VCaP (cell line): ENCODE measurements around the gene ARHGAP18.

Experiments
- H3K27ac ChIP-seq: fragments of 450-650 bp; 2 replicates; pipeline ENCODE4 v1.5.1; 2017
- TF ChIP-seq, protein P1 (sequence below): fragments of 450-650 bp; conservative IDR thresholded peaks from 2 replicates; pipeline ENCODE4 v1.5.1; 2017; ENCODE audit warnings: mild to moderate bottlenecking, moderate library complexity

The ARHGAP18 gene

DNA sequence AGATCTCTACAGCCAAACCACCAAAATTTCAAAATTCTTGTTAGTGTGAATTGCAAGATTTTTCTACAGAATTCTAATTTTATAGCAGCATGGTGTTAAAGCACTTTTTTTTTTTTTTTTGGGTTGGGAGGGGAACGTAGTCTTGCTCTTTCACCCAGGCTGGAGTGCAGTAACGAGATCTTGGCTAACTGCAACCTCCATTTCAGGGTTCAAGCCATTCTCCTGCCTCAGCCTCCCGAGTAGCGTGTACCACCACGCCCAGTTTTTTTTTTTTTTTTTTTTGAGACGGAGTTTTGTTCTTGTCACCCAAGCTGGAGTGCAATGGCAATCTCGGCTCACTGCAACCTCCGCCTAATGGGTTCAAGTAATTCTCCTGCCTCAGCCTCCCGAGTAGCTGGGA, 11.5 kb downstream of the ARHGAP18 start:
- TF ChIP-seq, protein P1, sequence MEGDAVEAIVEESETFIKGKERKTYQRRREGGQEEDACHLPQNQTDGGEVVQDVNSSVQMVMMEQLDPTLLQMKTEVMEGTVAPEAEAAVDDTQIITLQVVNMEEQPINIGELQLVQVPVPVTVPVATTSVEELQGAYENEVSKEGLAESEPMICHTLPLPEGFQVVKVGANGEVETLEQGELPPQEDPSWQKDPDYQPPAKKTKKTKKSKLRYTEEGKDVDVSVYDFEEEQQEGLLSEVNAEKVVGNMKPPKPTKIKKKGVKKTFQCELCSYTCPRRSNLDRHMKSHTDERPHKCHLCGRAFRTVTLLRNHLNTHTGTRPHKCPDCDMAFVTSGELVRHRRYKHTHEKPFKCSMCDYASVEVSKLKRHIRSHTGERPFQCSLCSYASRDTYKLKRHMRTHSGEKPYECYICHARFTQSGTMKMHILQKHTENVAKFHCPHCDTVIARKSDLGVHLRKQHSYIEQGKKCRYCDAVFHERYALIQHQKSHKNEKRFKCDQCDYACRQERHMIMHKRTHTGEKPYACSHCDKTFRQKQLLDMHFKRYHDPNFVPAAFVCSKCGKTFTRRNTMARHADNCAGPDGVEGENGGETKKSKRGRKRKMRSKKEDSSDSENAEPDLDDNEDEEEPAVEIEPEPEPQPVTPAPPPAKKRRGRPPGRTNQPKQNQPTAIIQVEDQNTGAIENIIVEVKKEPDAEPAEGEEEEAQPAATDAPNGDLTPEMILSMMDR, result no peak
- no peak overlapping the region for H3K27ac ChIP-seq

DNA sequence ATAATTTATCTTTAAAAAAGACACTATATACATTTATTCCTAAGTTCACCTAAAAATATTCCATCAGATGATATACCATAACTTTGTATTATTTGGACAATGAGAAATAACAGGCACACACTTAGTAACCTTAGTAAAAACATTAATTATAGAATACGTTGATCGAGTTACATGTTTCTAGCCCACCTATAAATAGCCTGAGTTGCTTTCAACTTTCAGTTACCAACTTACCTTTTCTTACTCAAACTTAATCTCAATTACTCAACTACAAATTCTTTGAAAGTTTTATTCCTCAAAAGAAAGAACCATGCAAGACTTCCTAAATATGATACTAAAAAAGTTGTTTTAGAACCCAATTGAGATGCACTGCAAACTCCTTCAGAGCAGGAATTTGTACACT, 12.2 kb downstream of the ARHGAP18 start:
- TF ChIP-seq, protein P1, result no peak
- H3K27ac ChIP-seq, result no peak overlapping the region

- no peak overlapping the region for H3K27ac ChIP-seq
- TF ChIP-seq, protein P1, result no peak
These were observed 13.1 kb downstream of the ARHGAP18 start for GRCh38 chr6:129696843-129697242.

GRCh38 chr6:129696028-129696418, 14.0 kb downstream of the ARHGAP18 start:
- TF ChIP-seq, protein P1, result no peak
- H3K27ac ChIP-seq, result no peak overlapping the region

DNA sequence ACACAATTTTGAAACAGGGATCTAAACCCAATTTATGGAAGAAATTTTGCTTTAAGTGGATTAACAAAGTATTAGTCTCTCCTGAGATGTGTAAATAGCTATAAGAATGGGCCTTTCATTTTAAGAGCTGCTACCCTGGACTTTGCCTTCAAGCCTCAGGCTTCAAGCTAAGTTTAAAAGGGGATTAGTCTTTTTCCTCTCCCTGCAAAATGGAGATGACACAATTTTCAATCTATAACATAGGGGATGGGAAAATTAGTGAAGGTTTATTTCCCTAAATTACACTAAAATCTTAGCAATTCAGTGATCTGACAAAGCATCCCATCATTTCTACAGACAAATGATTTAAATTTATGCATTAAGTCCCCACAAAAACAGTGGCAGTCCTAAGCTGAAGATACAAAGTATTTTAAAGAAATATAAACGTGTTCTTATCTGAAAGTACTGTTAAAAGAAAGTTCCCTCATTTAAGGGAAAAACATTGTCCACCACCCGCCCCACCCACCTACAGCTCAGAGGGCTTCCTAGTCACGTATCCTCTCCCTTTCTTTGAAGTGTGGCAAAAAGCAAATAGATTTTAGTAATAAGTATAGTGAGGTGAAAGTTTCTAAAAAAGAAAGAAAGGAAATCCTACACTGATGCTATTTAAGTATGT, 14.5 kb downstream of the ARHGAP18 start:
- TF ChIP-seq, protein P1, result no peak
- no peak overlapping the region for H3K27ac ChIP-seq

- H3K27ac ChIP-seq, result no peak overlapping the region
- TF ChIP-seq, protein P1, result no peak
These were observed 15.9 kb downstream of the ARHGAP18 start for GRCh38 chr6:129694036-129694435.

DNA sequence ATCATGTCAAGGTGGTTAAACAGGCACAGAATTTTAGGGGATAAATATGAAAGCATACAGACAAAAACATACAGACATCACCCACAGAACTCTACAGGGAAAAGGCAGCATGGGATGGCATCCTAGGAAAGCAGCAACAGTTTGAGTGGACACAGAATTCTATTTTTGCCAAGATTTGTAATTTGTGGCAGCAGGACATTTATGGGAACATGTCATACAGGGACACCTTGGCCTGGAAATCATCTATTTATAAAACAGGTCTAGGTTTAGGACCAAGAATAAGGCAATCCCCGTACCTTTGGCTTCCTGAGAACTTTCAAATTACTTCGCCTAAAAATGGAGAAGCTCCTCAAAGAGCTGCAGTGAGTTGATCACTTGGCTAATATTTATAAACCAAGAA, 17.5 kb downstream of the ARHGAP18 start:
- H3K27ac ChIP-seq, result no peak overlapping the region
- TF ChIP-seq, protein P1, result no peak
